IMR-90 (cell line): Measurements from ENCODE around the gene CPED1. TPM values are rescaled to one million over a fixed set of nuclear protein-coding genes. Genes with fewer than 3 reads are reported as not detected.

Experiments
- ATAC-seq: fragments of 200-7000 bp; cut with Tn5 transposase; 2 replicates; pipeline ENCODE4 v1.9.1; 2020; ENCODE audit warnings: low read depth, mild to moderate bottlenecking, moderate library complexity
- BruUV-seq: library from RNA; stranded (reverse); fragments of 400-500 nt; replicated peaks from 2 replicates; lab custom pipeline; 2021; lab: Mats Ljungman, UMichigan
- CTCF ChIA-PET: fragments of 300-600 bp; formaldehyde crosslinking; extraction: SDS; loops from one replicate; lab custom pipeline; 2021; ENCODE audit warnings: antibody characterized with exemption; lab: Yijun Ruan, JAX
- POLR2A ChIA-PET: fragments of 300-600 bp; sonication (Branson Sonifier 250); formaldehyde crosslinking; loops from one replicate; lab custom pipeline; 2022; ENCODE audit warnings: antibody characterized with exemption; ENCODE audit not compliant: unreplicated experiment; lab: Charles Lee
- DNase-seq: peaks from one replicate; pipeline ENCODE4 v3.0.0; 2013
- H2AFZ ChIP-seq: replicated peaks from 2 replicates; pipeline ENCODE3; 2013; ENCODE audit warnings: low read length, mild to moderate bottlenecking; ENCODE audit not compliant: poor library complexity
- H2AK5ac ChIP-seq: 2 replicates; pipeline ENCODE4 v1.6.1; 2013; ENCODE audit warnings: low read depth, low read length, inconsistent platforms
- H2AK9ac ChIP-seq: replicated peaks from 2 replicates; pipeline ENCODE3; 2013; ENCODE audit warnings: mild to moderate bottlenecking, low read depth, low read length, moderate library complexity; ENCODE audit not compliant: poor library complexity
- H2BK120ac ChIP-seq: 2 replicates; pipeline ENCODE4 v1.6.1; 2013; ENCODE audit warnings: low read depth, low read length, inconsistent platforms
- H2BK15ac ChIP-seq: 3 replicates; pipeline ENCODE4 v1.6.1; 2013; ENCODE audit warnings: low read depth, low read length, inconsistent platforms
- H2BK20ac ChIP-seq: 2 replicates; pipeline ENCODE4 v1.6.1; 2013; ENCODE audit warnings: low read depth, mild to moderate bottlenecking, inconsistent platforms, low read length, moderate library complexity
- H2BK5ac ChIP-seq: 2 replicates; pipeline ENCODE4 v1.6.1; 2013; ENCODE audit warnings: mild to moderate bottlenecking, low read depth, low read length, inconsistent platforms; ENCODE audit not compliant: poor library complexity, severe bottlenecking
- H3K14ac ChIP-seq: replicated peaks from 2 replicates; pipeline ENCODE4 v1.6.1; 2013; ENCODE audit warnings: low read depth, low read length, inconsistent platforms
- H3K18ac ChIP-seq: 2 replicates; pipeline ENCODE4 v1.6.1; 2013; ENCODE audit warnings: low read depth, low read length, control low read depth
- H3K23ac ChIP-seq: 2 replicates; pipeline ENCODE4 v1.6.1; 2013; ENCODE audit warnings: low read depth, low read length, inconsistent platforms
- H3K27ac ChIP-seq: 2 replicates; pipeline ENCODE4 v1.5.1; 2013; ENCODE audit warnings: mild to moderate bottlenecking, control low read depth, low read length; ENCODE audit not compliant: insufficient read depth
- H3K27me3 ChIP-seq: 2 replicates; pipeline ENCODE4 v1.6.1; 2013; ENCODE audit warnings: low read length; ENCODE audit not compliant: control insufficient read depth, insufficient read depth
- H3K36me3 ChIP-seq: 2 replicates; pipeline ENCODE4 v1.6.1; 2013; ENCODE audit warnings: low read length, mixed read lengths; ENCODE audit not compliant: control insufficient read depth, insufficient read depth
- H3K4ac ChIP-seq: 2 replicates; pipeline ENCODE4 v1.6.1; 2013; ENCODE audit warnings: low read depth, low read length, inconsistent platforms
- H3K4me1 ChIP-seq: 2 replicates; pipeline ENCODE4 v1.6.1; 2013; ENCODE audit warnings: low read length, mixed read lengths; ENCODE audit not compliant: control insufficient read depth, insufficient read depth
- H3K4me2 ChIP-seq: 2 replicates; pipeline ENCODE4 v1.6.1; 2013; ENCODE audit warnings: low read depth, mild to moderate bottlenecking, control low read depth, low read length, moderate library complexity
- H3K4me3 ChIP-seq: 2 replicates; pipeline ENCODE4 v1.5.1; 2013; ENCODE audit warnings: low read depth, mild to moderate bottlenecking, control low read depth, low read length, moderate library complexity; ENCODE audit not compliant: insufficient read depth
- H3K56ac ChIP-seq: 2 replicates; pipeline ENCODE4 v1.6.1; 2013; ENCODE audit warnings: low read length, inconsistent platforms; ENCODE audit not compliant: insufficient read depth; ENCODE audit errors: extremely low read depth
- H3K79me1 ChIP-seq, 2 experiments: 2 replicates each; pipeline ENCODE4 v1.6.1; 2013; ENCODE audit warnings: low read length in 2 of 2, inconsistent platforms in 1 of 2, low read depth in 1 of 2
- H3K9ac ChIP-seq: 2 replicates; pipeline ENCODE4 v1.6.1; 2013; ENCODE audit warnings: low read depth, low read length, control low read depth
- H3K9me1 ChIP-seq: 2 replicates; pipeline ENCODE4 v1.6.1; 2013; ENCODE audit warnings: low read length, inconsistent platforms; ENCODE audit not compliant: insufficient read depth
- H3K9me3 ChIP-seq: 2 replicates; pipeline ENCODE4 v1.6.1; 2013; ENCODE audit warnings: low read length; ENCODE audit not compliant: control insufficient read depth, insufficient read depth
- H4K20me1 ChIP-seq: 2 replicates; pipeline ENCODE4 v1.6.1; 2013; ENCODE audit warnings: low read length, inconsistent platforms; ENCODE audit not compliant: insufficient read depth
- H4K5ac ChIP-seq: 2 replicates; pipeline ENCODE4 v1.6.1; 2013; ENCODE audit warnings: mild to moderate bottlenecking, low read depth, low read length, control low read depth
- H4K8ac ChIP-seq, 2 experiments: 2 replicates each; pipeline ENCODE4 v1.6.1; 2013; ENCODE audit warnings: low read depth in 2 of 2, low read length in 2 of 2, control low read depth in 1 of 2, inconsistent platforms in 1 of 2
- H4K91ac ChIP-seq: 2 replicates; pipeline ENCODE4 v1.6.1; 2013; ENCODE audit warnings: low read depth, low read length, inconsistent platforms; ENCODE audit not compliant: insufficient read depth
- CHD1 ChIP-seq: IDR thresholded peaks from 2 replicates; pipeline ENCODE4 v1.6.1; 2012; ENCODE audit warnings: low read depth, low read length, improper control_type of control experiment
- CTCF ChIP-seq: conservative IDR thresholded peaks from 2 replicates; pipeline ENCODE4 v1.5.1; 2012; ENCODE audit warnings: mild to moderate bottlenecking, low read depth, low read length, improper control_type of control experiment
- MAFK ChIP-seq: IDR thresholded peaks from 2 replicates; pipeline ENCODE4 v1.6.1; 2012; ENCODE audit warnings: low read depth, low read length, improper control_type of control experiment
- MAZ ChIP-seq: IDR thresholded peaks from 2 replicates; pipeline ENCODE4 v1.6.1; 2012; ENCODE audit warnings: low read depth, mild to moderate bottlenecking, low read length, improper control_type of control experiment, moderate library complexity, borderline replicate concordance
- MXI1 ChIP-seq: IDR thresholded peaks from 2 replicates; pipeline ENCODE4 v1.6.1; 2012; ENCODE audit warnings: low read depth, mild to moderate bottlenecking, low read length, moderate library complexity, borderline replicate concordance
- RAD21 ChIP-seq: IDR thresholded peaks from 2 replicates; pipeline ENCODE4 v1.6.1; 2012; ENCODE audit warnings: low read length, improper control_type of control experiment
- RCOR1 ChIP-seq: IDR thresholded peaks from 2 replicates; pipeline ENCODE4 v1.6.1; 2012; ENCODE audit warnings: mild to moderate bottlenecking, low read length, improper control_type of control experiment; ENCODE audit not compliant: insufficient replicate concordance
- WGBS, 2 experiments: methylation state at CpG; one replicate each; pipeline versions ENCODE4 v1.1.5 to v1.1.7; 2013; ENCODE audit warnings: missing lambda C conversion rate in 2 of 2; ENCODE audit not compliant: insufficient read length in 1 of 2; ENCODE audit errors: extremely low coverage in 2 of 2; 5-methylcytosine and 5-hydroxymethylcytosine counted together
- dilution Hi-C: fragments of 300-500 bp; cut with HindIII; formaldehyde crosslinking; loops from one replicate; pipeline ENCODE4 v1.14.3; 2018; ENCODE audit warnings: low sequenced_read_pairs; ENCODE audit not compliant: unreplicated experiment
- in situ Hi-C: fragments of 300-500 bp; cut with MboI; formaldehyde crosslinking; loops from 3 replicates; pipeline ENCODE4 v1.14.3; 2019; ENCODE audit warnings: low sequenced_read_pairs, inconsistent platforms, mixed read lengths
- intact Hi-C: fragments of 100-400 bp; cut with micrococcal nuclease; formaldehyde crosslinking; loops from 2 replicates; pipeline ENCODE4 v1.10.0; 2022
- polyA plus RNA-seq, 3 experiments: library from polyadenylated mRNA; depleted of rRNA; stranded (reverse); fragments of >200 nt; gene quantifications; 2 replicates each; pipeline ENCODE4 v1.2.3, GENCODE V29; 2012; ENCODE audit warnings: low replicate concordance in 1 of 3
- total RNA-seq: library from RNA; depleted of rRNA; stranded (reverse); fragments of >200 nt; gene quantifications from 2 replicates; pipeline ENCODE4 v1.2.3, GENCODE V29; 2012
- TF ChIP-seq, protein P1 (sequence below): fragments of 150-350 bp; IDR thresholded peaks from 2 replicates; pipeline ENCODE4 v1.6.1; 2016; ENCODE audit warnings: low read depth, mild to moderate bottlenecking, low read length, moderate library complexity, borderline replicate concordance

CPED1 gene
- total and polyA plus RNA-seq, 2 of the 4 experiments (the other 2 are of a cell fraction), result 31.2 to 96.8 TPM

- TF ChIP-seq RCOR1, result no peak
Observed at GRCh38 chr7:121158665-121159064, 170.2 kb downstream of the CPED1 start (continued).

DNA sequence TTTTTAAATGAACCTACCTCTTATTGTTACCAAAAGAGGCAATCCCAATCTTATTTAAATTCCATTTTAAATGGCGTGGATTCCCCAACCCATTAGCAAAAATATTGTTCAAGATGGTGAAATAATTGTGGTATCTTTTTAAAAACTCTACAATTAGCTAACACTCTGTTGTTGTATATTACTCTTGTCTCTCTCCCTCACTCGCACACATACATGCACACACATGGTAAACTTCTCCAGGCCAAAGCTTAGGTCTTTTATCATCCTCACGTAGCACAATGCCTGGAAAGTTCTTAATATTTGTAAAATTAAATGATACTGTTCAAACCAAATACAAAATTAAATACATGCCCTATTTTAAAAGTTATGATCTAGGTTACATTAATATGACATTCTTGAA, 171.0 kb downstream of the CPED1 start:
- peaks cover 0 to 12% of the 10 kb centered on the region in 2 experiments; a peak in 1 of 4 replicates for H3K79me1 ChIP-seq
- no peak overlapping the region for H2BK15ac ChIP-seq
- no peak overlapping the region for H3K4me3 ChIP-seq
- POLR2A ChIA-PET, result interaction anchor here (0.8 kb wide), 1 partner anchor 170 kb away, joined by 3 read pairs; no protein-coding TSS in a partner anchor
- no peak overlapping the region for H2BK5ac ChIP-seq
- TF ChIP-seq CHD1 (no peak), CTCF (no peak), RCOR1 (no peak), MAZ (no peak), RAD21 (no peak), MXI1 (no peak), MAFK (no peak)
- TF ChIP-seq, protein P1, sequence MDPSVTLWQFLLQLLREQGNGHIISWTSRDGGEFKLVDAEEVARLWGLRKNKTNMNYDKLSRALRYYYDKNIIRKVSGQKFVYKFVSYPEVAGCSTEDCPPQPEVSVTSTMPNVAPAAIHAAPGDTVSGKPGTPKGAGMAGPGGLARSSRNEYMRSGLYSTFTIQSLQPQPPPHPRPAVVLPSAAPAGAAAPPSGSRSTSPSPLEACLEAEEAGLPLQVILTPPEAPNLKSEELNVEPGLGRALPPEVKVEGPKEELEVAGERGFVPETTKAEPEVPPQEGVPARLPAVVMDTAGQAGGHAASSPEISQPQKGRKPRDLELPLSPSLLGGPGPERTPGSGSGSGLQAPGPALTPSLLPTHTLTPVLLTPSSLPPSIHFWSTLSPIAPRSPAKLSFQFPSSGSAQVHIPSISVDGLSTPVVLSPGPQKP, result no peak
- H4K20me1 ChIP-seq, result no peaks in the 10 kb centered on the region
- WGBS, 2 experiments, result no CpG with 5 or more reads among the region's 3 CpGs
- H3K4ac ChIP-seq, result no peak overlapping the region
- H3K18ac ChIP-seq, result no peak overlapping the region
- CTCF ChIA-PET, result no interaction called here
- H3K9ac ChIP-seq, result no peak overlapping the region
- H4K91ac ChIP-seq, result no peak overlapping the region
- no peak overlapping the region for H4K5ac ChIP-seq
- H2BK20ac ChIP-seq, result no peak overlapping the region
- ATAC-seq (no peak), DNase-seq (no peak)
- H2AK9ac ChIP-seq, result no peak overlapping the region
- no peaks in the 10 kb centered on the region for H3K9me3 ChIP-seq
- H3K56ac ChIP-seq, result no peak overlapping the region
- dilution Hi-C loops, result no loop called here
- intact Hi-C loops, result no loop called here
- H3K36me3 ChIP-seq, result peaks cover 2% of the 10 kb centered on the region
- H3K9me1 ChIP-seq, result peaks cover 2% of the 10 kb centered on the region; the same call in 1 of the 2 replicates
- in situ Hi-C loops, result no loop called here
- no peak overlapping the region for H2AFZ ChIP-seq
- H3K4me1 ChIP-seq, result no peaks in the 10 kb centered on the region
- H3K4me2 ChIP-seq, result no peak overlapping the region
- no peak overlapping the region for H4K8ac ChIP-seq
- no peaks in the 10 kb centered on the region for H3K27me3 ChIP-seq
- H3K14ac ChIP-seq, result no peak overlapping the region
- no peak overlapping the region for H3K23ac ChIP-seq
- no peak overlapping the region for H2BK120ac ChIP-seq
- no peak overlapping the region for H2AK5ac ChIP-seq
- no peak overlapping the region for H3K27ac ChIP-seq
- BruUV-seq, result no TSS peak
